Hepatocyte (in vitro differentiated cells): ENCODE data around the gene CROCC. TPM values are rescaled to one million over a fixed set of nuclear protein-coding genes. Genes with fewer than 3 reads are reported as not detected.

Experiments
- DNase-seq: peaks from one replicate; pipeline ENCODE4 v3.0.0-alpha.2; 2016; ENCODE audit warnings: low spot score
- H2AFZ ChIP-seq: fragments of 200-600 bp; sonication (generic); 2 replicates; pipeline ENCODE4 v1.6.0; 2016; ENCODE audit warnings: antibody characterized with exemption, mild to moderate bottlenecking
- H3K27ac ChIP-seq: fragments of 200-600 bp; sonication (generic); 2 replicates; pipeline ENCODE4 v1.5.1; 2016; ENCODE audit warnings: mild to moderate bottlenecking
- H3K27me3 ChIP-seq: fragments of 200-600 bp; sonication (generic); 2 replicates; pipeline ENCODE4 v1.6.1; 2016
- H3K36me3 ChIP-seq: fragments of 200-600 bp; sonication (generic); replicated peaks from 2 replicates; pipeline ENCODE4 v1.5.1; 2016; ENCODE audit warnings: low read depth; ENCODE audit not compliant: insufficient read depth
- H3K4me1 ChIP-seq: fragments of 200-600 bp; sonication (generic); 2 replicates; pipeline ENCODE4 v1.5.1; 2016; ENCODE audit warnings: mild to moderate bottlenecking, moderate library complexity; ENCODE audit not compliant: insufficient read depth
- H3K4me2 ChIP-seq: fragments of 200-600 bp; sonication (generic); 2 replicates; pipeline ENCODE4 v1.6.0; 2016
- H3K4me3 ChIP-seq: fragments of 200-600 bp; sonication (generic); 2 replicates; pipeline ENCODE4 v1.5.1; 2016; ENCODE audit warnings: mild to moderate bottlenecking
- H3K79me2 ChIP-seq: fragments of 200-600 bp; sonication (generic); 2 replicates; pipeline ENCODE4 v1.6.0; 2017; ENCODE audit warnings: mild to moderate bottlenecking
- H3K9me2 ChIP-seq: fragments of 200-600 bp; sonication (generic); replicated peaks from 2 replicates; pipeline ENCODE4 v1.6.0; 2017; ENCODE audit warnings: mild to moderate bottlenecking; ENCODE audit not compliant: insufficient read depth
- H3K9me3 ChIP-seq: fragments of 200-600 bp; sonication (generic); 2 replicates; pipeline ENCODE4 v1.5.1; 2016; ENCODE audit warnings: low read depth, mild to moderate bottlenecking
- H4K20me1 ChIP-seq: fragments of 200-600 bp; sonication (generic); 2 replicates; pipeline ENCODE4 v1.6.0; 2016; ENCODE audit warnings: mild to moderate bottlenecking; ENCODE audit not compliant: insufficient read depth, poor library complexity, severe bottlenecking
- EZH2 ChIP-seq: fragments of 200-600 bp; sonication (generic); IDR thresholded peaks from 2 replicates; pipeline ENCODE4 v1.6.1; 2016; ENCODE audit warnings: antibody characterized with exemption, mild to moderate bottlenecking, borderline replicate concordance
- EZH2phosphoT487 ChIP-seq: fragments of 200-600 bp; sonication (generic); IDR thresholded peaks from one replicate; pipeline ENCODE4 v1.6.1; 2018; ENCODE audit warnings: antibody characterized with exemption, mild to moderate bottlenecking, low read depth, moderate library complexity; ENCODE audit not compliant: unreplicated experiment, severe bottlenecking
- WGBS: methylation state at CpG from one replicate; pipeline ENCODE4 v1.1.6; 2016; ENCODE audit warnings: low lambda C conversion rate; ENCODE audit errors: missing lambda C conversion rate; 5-methylcytosine and 5-hydroxymethylcytosine counted together
- polyA plus RNA-seq: library from polyadenylated mRNA; unstranded; fragments of >200 nt; fragmentation: Nextera tagmentation; extraction: Ambion mirVana; gene quantifications from 2 replicates; pipeline ENCODE4 v1.2.1, GENCODE V29; 2016
- total RNA-seq: library from RNA; depleted of rRNA; stranded (reverse); fragments of >200 nt; gene quantifications from 2 replicates; pipeline ENCODE4 v1.2.3, GENCODE V29; 2014
- TF ChIP-seq, protein P1 (sequence below): fragments of 200-600 bp; sonication (generic); IDR thresholded peaks from 2 replicates; pipeline ENCODE4 v1.5.1; 2016; ENCODE audit warnings: antibody characterized with exemption, mild to moderate bottlenecking; ENCODE audit not compliant: poor library complexity

Gene CROCC
- total and polyA plus RNA-seq, 2 experiments from 2014 or later = 21.9 to 23.0 TPM

DNA sequence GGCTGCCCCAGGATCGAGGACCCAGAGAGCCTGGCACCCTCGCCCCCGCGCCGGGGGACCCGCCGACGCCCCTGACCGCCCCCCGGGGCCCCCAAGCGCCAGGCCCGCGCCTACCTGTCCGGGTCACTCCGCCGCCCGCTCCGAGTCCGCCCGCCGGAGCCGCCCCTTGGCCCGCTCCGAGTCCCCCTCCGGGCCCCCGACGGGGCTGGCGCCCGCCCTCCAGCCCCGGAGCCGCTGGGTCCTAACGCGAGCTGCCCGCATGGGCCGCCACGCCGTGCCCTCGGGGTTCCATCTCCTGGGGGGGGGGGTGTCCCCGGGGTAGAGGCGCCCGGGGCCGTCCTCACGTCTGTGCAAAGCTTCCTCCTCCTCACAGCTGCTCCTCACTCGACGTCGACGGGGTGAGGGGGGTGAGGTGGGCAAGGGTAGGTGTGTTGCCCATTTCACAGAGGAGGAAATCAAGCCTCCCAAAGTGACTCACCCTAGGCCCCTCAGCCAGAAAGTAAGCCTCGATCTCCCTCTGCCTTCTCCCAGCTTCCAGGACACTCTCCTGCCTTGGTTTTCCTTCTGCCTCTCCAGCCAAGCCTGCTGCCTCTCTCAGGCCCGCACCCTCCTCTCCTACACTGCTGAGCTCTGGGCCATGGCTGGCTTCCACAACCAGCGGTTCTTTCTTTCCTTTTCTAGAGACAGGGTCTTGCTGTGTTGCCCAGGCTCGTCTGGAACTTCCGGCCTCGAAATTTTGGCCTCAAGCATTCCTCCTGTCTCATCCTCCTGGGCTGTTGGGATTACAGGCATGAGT lies 58.9 kb downstream of the CROCC start, which contains the start of gene MFAP2:
TSS of gene MFAP2 (minus strand) at position 148 of the 796 bp plus-strand sequence. CDS start 2,347 bp downstream, outside the sequence.
- no peaks in the 10 kb centered on the region for H3K27me3 ChIP-seq
- H3K79me2 ChIP-seq = peaks cover 51% of the 10 kb centered on the region
- no peaks in the 10 kb centered on the region for H3K36me3 ChIP-seq
- no peaks in the 10 kb centered on the region for H3K9me3 ChIP-seq
- no peaks in the 10 kb centered on the region for H3K9me2 ChIP-seq
- H3K4me3 ChIP-seq = peak within 1 kb of the TSS; percentile 50
- H3K27ac ChIP-seq = peak within 1 kb of the TSS; percentile 96
- peak; percentile 81 for DNase-seq
- TF ChIP-seq, protein P1, sequence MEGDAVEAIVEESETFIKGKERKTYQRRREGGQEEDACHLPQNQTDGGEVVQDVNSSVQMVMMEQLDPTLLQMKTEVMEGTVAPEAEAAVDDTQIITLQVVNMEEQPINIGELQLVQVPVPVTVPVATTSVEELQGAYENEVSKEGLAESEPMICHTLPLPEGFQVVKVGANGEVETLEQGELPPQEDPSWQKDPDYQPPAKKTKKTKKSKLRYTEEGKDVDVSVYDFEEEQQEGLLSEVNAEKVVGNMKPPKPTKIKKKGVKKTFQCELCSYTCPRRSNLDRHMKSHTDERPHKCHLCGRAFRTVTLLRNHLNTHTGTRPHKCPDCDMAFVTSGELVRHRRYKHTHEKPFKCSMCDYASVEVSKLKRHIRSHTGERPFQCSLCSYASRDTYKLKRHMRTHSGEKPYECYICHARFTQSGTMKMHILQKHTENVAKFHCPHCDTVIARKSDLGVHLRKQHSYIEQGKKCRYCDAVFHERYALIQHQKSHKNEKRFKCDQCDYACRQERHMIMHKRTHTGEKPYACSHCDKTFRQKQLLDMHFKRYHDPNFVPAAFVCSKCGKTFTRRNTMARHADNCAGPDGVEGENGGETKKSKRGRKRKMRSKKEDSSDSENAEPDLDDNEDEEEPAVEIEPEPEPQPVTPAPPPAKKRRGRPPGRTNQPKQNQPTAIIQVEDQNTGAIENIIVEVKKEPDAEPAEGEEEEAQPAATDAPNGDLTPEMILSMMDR = no peak
- TF ChIP-seq EZH2 = no peak
- TF ChIP-seq EZH2phosphoT487 = no peak
- peaks cover 45% of the 10 kb centered on the region for H3K4me1 ChIP-seq
- H2AFZ ChIP-seq = peak within 1 kb of the TSS; percentile 60
- H3K4me2 ChIP-seq = peak within 1 kb of the TSS; percentile 97
- WGBS = 56% methylated on average over 8 of the region's 53 CpGs
- H4K20me1 ChIP-seq = peaks cover 35% of the 10 kb centered on the region

DNA sequence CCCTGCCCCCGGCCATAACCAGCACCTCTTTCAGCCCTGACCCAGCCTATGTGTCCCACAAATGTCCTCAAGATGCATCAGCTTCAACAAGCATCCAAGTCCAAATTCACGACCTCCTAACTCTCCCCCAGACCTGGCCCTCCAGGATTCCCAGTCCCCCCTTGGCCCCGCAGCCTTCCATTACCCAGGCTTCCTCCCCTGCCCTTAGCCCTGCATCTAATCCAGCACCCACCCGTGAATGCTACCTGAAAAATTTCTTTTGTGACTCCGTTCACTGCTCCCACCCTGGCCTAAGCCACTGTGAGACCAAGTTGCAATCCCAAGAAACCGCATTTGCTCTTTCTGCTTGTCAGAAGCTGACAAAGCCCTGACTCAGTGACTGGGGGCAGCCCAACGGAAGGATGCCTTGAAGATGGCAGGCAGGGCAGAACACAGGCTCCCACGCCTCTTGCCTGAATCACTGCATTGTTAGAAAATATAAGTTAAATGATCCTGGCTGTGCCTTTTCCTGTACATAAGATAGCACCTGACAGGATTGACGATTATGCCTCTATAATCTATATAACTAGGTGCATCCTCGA lies 59.6 kb downstream of the CROCC start:
- Histone ChIP-seq H4K20me1 (peaks cover 29% of the 10 kb centered on the region), H3K9me2 (no peaks in the 10 kb centered on the region), H3K27me3 (no peaks in the 10 kb centered on the region), H3K4me2 (no peak overlapping the region), H3K27ac (peak overlapping the region; percentile 96), H3K36me3 (no peaks in the 10 kb centered on the region), H2AFZ (no peak overlapping the region), H3K9me3 (no peaks in the 10 kb centered on the region), H3K4me1 (peaks cover 45% of the 10 kb centered on the region), H3K79me2 (peaks cover 45% of the 10 kb centered on the region), H3K4me3 (no peak overlapping the region)
- no peak for TF ChIP-seq EZH2
- TF ChIP-seq, protein P1 = no peak
- TF ChIP-seq EZH2phosphoT487 = no peak
- 85% methylated on average over 10 of the region's 10 CpGs for WGBS
- DNase-seq = no peak

DNA sequence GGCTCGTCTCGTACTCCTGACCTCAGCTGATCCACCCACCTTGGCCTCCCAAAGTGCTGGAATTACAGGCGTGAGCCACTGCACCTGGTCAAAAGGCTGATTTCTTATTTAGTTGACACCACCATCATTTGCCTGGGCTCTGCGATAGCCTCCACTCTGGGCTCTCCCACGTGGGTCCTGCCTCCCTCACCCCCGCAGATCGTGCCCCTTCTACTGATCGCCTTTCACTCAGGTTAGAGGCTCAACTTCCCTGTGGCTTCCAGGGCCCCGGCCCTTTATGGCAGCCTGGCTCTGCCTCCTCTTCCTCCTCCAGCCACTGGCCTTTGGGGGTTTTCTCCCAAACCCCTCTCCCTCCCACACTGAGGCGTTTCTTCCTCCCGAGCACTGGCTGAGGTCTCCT lies 61.2 kb downstream of the CROCC start:
- Histone ChIP-seq H3K9me3 (no peaks in the 10 kb centered on the region), H4K20me1 (peaks cover 18% of the 10 kb centered on the region), H3K4me1 (peaks cover 36% of the 10 kb centered on the region), H3K36me3 (no peaks in the 10 kb centered on the region), H3K4me2 (no peak overlapping the region), H3K27me3 (no peaks in the 10 kb centered on the region), H3K27ac (no peak overlapping the region), H3K9me2 (no peaks in the 10 kb centered on the region), H2AFZ (no peak overlapping the region), H3K79me2 (peaks cover 30% of the 10 kb centered on the region), H3K4me3 (no peak overlapping the region)
- TF ChIP-seq, protein P1 = no peak
- TF ChIP-seq EZH2phosphoT487 = no peak
- TF ChIP-seq EZH2 = no peak
- 78% methylated on average over 11 of the region's 11 CpGs for WGBS
- DNase-seq = no peak
